CD4-positive, alpha-beta T cell (primary cell): Measurements from ENCODE around the gene LINGO1. TPM values are rescaled to one million over a fixed set of nuclear protein-coding genes. Genes with fewer than 3 reads are reported as not detected.

Experiments used
- ATAC-seq: fragments of 200-7000 bp; cut with Tn5 transposase; one replicate; pipeline ENCODE4 v1.10.0; 2022; ENCODE audit warnings: mild to moderate bottlenecking; ENCODE audit not compliant: poor library complexity
- CTCF ChIA-PET: fragments of 350-600 bp; sonication (Branson Sonifier 250); formaldehyde crosslinking; loops from one replicate; lab custom pipeline; 2021; ENCODE audit warnings: antibody characterized with exemption, inconsistent platforms; lab: Charles Lee
- POLR2A ChIA-PET: fragments of 350-600 bp; sonication (Branson Sonifier 250); formaldehyde crosslinking; loops from one replicate; lab custom pipeline; 2021; ENCODE audit warnings: antibody characterized with exemption, inconsistent platforms; lab: Charles Lee
- DNase-seq, 14 experiments: peaks; one replicate each; pipeline ENCODE4 v3.0.0-alpha.2; 2013 to 2020; ENCODE audit warnings: mixed read lengths in 2 of 14
- H3K27ac ChIP-seq, 2 donors: one replicate each; pipeline versions ENCODE4 v1.5.1 to v1.7.0; 2013; ENCODE audit warnings: low read length in 2 of 2, low read depth in 1 of 2, mild to moderate bottlenecking in 1 of 2
- H3K27me3 ChIP-seq, 2 experiments: 1 replicate in 1 of 2; 2 replicates in 1 of 2; pipeline versions ENCODE4 v1.6.1 to v1.7.0; 2013; ENCODE audit warnings: low read length in 2 of 2, control low read depth in 1 of 2, mild to moderate bottlenecking in 1 of 2, moderate library complexity in 1 of 2; ENCODE audit not compliant: insufficient read depth in 2 of 2, control insufficient read depth in 1 of 2
- H3K36me3 ChIP-seq: one replicate; pipeline ENCODE4 v1.6.1; 2013; ENCODE audit warnings: low read length, control low read depth; ENCODE audit not compliant: insufficient read depth
- H3K4me1 ChIP-seq: one replicate; pipeline ENCODE4 v1.6.1; 2013; ENCODE audit warnings: low read length, control low read depth; ENCODE audit not compliant: insufficient read depth
- H3K4me3 ChIP-seq: one replicate; pipeline ENCODE4 v1.5.1; 2013; ENCODE audit warnings: mild to moderate bottlenecking, low read length, moderate library complexity
- H3K9me3 ChIP-seq, 2 experiments: 1 replicate in 1 of 2; 2 replicates in 1 of 2; pipeline versions ENCODE4 v1.6.1 to v1.7.0; 2013; ENCODE audit warnings: low read length in 2 of 2, mild to moderate bottlenecking in 2 of 2, control low read depth in 1 of 2, moderate library complexity in 1 of 2; ENCODE audit not compliant: control insufficient read depth in 1 of 2, insufficient read depth in 1 of 2
- H3K27ac Mint-ChIP-seq: one replicate; pipeline ENCODE4 v1.8.0; 2020; ENCODE audit warnings: mixed read lengths
- H3K27me3 Mint-ChIP-seq: one replicate; pipeline ENCODE4 v1.8.0; 2021; ENCODE audit warnings: mixed read lengths
- H3K36me3 Mint-ChIP-seq: one replicate; pipeline ENCODE4 v1.8.0; 2021; ENCODE audit warnings: low read depth, mixed read lengths
- H3K4me1 Mint-ChIP-seq: one replicate; pipeline ENCODE4 v1.8.0; 2021; ENCODE audit warnings: low read depth, mixed read lengths
- H3K4me3 Mint-ChIP-seq: one replicate; pipeline ENCODE4 v1.8.0; 2020; ENCODE audit warnings: mild to moderate bottlenecking, mixed read lengths
- H3K9me3 Mint-ChIP-seq: one replicate; pipeline ENCODE4 v1.8.0; 2020; ENCODE audit warnings: mixed read lengths
- CTCF ChIP-seq: fragments of 200-600 bp; IDR thresholded peaks from one replicate; pipeline ENCODE4 v1.8.0; 2022; ENCODE audit warnings: antibody characterized with exemption, mild to moderate bottlenecking
- intact Hi-C, 2 experiments: fragments of 100-400 bp; cut with DNase I in 1 of 2; cut with micrococcal nuclease in 1 of 2; formaldehyde crosslinking; loops; one replicate each; pipeline versions ENCODE4 v1.15.1 to v1.9.0; 2023 to 2025; cut with DNase I, micrococcal nuclease
- total RNA-seq, 174 experiments: library from RNA in 2 of 174; stranded (reverse) in 2 of 174; gene quantifications; one replicate each; pipeline ENCODE4 v1.2.3 and lab custom pipeline; 2021 to 2026

LINGO1 gene
- total RNA-seq, 2 experiments from 2014 or later, result not detected

DNA sequence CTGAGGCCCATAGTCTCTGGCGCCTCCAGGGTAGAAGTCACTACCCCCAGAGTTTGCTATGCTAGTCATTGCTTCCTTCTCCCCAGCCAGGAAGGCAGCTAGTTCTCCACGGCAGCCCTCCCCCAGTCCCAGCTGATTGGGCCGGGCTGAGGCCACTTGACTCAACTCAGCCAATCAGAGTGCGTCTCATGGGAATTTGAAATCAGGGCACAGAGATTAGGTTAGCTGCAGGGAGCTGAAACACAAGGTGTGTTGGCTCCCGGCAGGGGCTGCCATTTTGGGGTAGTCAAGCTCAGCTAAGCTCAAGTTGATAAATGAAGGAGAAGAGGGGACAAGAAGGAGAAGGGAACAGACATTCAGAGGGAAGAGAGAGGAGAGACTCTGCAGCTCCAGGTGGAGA lies 32.8 kb downstream of the LINGO1 start:
- Mint-ChIP-seq H3K4me3 (no peak overlapping the region), H3K36me3 (no peaks in the 10 kb centered on the region), H3K9me3 (no peaks in the 10 kb centered on the region), H3K27ac (no peak overlapping the region), H3K4me1 (peaks cover 3% of the 10 kb centered on the region), H3K27me3 (peaks cover 4% of the 10 kb centered on the region)
- DNase-seq (no peak), ATAC-seq (no peak)
- no peak for TF ChIP-seq CTCF
- no peak overlapping the region for H3K4me3 ChIP-seq
- CTCF ChIA-PET, result no interaction called here
- H3K9me3 ChIP-seq, result no peaks in the 10 kb centered on the region
- intact Hi-C loops, result no loop called here
- H3K27ac ChIP-seq, result no peak overlapping the region
- no peaks in the 10 kb centered on the region for H3K27me3 ChIP-seq
- no peaks in the 10 kb centered on the region for H3K36me3 ChIP-seq
- POLR2A ChIA-PET, result no interaction called here
- no peaks in the 10 kb centered on the region for H3K4me1 ChIP-seq

GRCh38 chr15:77599357-77599756 lies 33.4 kb downstream of the LINGO1 start:
- ChIA-PET POLR2A (no interaction called here), CTCF (no interaction called here)
- intact Hi-C loops, result no loop called here
- Histone ChIP-seq H3K27me3 (no peaks in the 10 kb centered on the region), H3K4me3 (no peak overlapping the region), H3K27ac (no peak overlapping the region), H3K36me3 (no peaks in the 10 kb centered on the region), H3K9me3 (no peaks in the 10 kb centered on the region), H3K4me1 (no peaks in the 10 kb centered on the region)
- H3K9me3 Mint-ChIP-seq, result no peaks in the 10 kb centered on the region
- H3K36me3 Mint-ChIP-seq, result no peaks in the 10 kb centered on the region
- no peak for TF ChIP-seq CTCF
- no peaks in the 10 kb centered on the region for H3K27me3 Mint-ChIP-seq
- ATAC-seq, result no peak
- no peak overlapping the region for H3K27ac Mint-ChIP-seq
- H3K4me3 Mint-ChIP-seq, result no peak overlapping the region
- no peaks in the 10 kb centered on the region for H3K4me1 Mint-ChIP-seq
- DNase-seq, result no peak

- intact Hi-C loops, result no loop called here
- POLR2A ChIA-PET, result no interaction called here
- no peak for TF ChIP-seq CTCF
- Mint-ChIP-seq H3K9me3 (no peaks in the 10 kb centered on the region), H3K36me3 (no peaks in the 10 kb centered on the region), H3K4me1 (no peaks in the 10 kb centered on the region), H3K27ac (no peak overlapping the region), H3K4me3 (no peak overlapping the region), H3K27me3 (no peaks in the 10 kb centered on the region)
- H3K27me3 ChIP-seq, result no peaks in the 10 kb centered on the region
- H3K36me3 ChIP-seq, result no peaks in the 10 kb centered on the region
- no peaks in the 10 kb centered on the region for H3K9me3 ChIP-seq
- no peak overlapping the region for H3K27ac ChIP-seq
- H3K4me1 ChIP-seq, result no peaks in the 10 kb centered on the region
- no peak overlapping the region for H3K4me3 ChIP-seq
- DNase-seq (no peak), ATAC-seq (no peak)
- CTCF ChIA-PET, result no interaction called here
These were observed 34.1 kb downstream of the LINGO1 start for GRCh38 chr15:77598644-77599043.
